Activated CD8-positive, alpha-beta memory T cell treated with anti-CD3 and anti-CD28 coated beads, Interleukin-2, amount 50 U/mL, for 1 hour (primary cell): ENCODE measurements around the gene CZIB.
"Not testable (repeated sequence)": the region's sequence is repeated elsewhere in the genome, so short reads cannot be mapped to it uniquely, and the experiment has no call there.

Experiments
- DNase-seq: peaks from one replicate; pipeline ENCODE4 v3.0.0-alpha.2; 2020; ENCODE audit errors: extremely low read depth

The CZIB gene

DNA sequence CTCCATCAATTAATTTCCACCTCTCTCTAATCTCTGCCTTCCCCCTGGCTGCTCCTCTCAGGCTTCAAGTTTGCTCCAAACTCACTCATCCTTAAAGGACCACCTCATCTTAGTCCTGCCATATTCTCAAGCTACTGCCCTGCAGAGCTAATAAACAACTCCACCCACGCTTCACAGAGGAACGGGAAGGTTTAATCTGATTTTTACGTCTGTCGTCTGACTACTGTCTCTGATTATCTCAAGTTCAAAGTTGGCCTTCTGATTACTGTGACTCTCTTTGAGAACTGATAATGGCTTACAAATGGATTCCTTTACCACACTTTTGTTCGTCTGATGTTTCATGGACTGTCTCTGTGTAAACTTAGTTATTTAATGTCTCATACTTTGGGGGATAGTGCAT lies 31.4 kb downstream of the CZIB start:
- DNase-seq, result no peak

- DNase-seq, result no peak
Observed at GRCh38 chr1:53188099-53188498, 32.3 kb downstream of the CZIB start.

DNA sequence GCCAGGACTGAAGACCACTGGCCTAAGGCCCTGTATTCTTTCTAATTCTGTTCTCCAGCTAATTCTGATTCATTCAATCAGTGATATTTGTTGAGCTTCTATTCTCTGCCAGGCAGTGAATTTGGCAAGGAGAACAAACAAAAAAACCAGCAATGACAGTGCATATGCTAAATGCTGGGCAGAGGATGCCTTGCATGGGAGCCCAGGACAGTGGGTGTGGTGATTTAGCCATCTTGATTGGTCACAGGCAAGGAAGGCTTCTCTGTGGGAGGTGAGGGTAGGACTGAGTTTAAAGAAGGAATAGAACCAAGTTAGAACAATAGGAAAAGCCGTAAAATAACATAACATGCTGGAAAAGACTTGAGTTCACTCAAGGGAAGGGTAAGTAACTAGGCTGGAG lies 33.0 kb downstream of the CZIB start:
- no peak for DNase-seq

DNA sequence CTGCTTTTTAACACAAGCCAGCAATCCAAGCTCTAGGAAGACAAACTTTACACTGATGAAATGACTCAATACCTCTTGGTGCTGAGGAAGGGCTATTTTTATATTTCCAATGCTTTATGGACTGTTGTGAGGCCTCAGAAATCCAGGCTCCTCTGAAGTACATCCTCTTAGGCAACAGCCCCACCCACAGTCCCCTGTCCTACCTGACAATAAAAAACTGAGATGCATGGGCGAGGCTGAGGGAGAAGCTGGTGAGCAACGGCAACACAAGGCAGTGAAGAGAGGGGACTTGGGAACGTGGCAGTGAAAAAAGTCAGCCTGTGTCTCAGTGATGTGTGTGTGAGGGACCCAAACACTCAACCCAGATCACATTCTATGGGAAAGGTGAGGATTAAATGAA lies 33.9 kb downstream of the CZIB start:
- no peak for DNase-seq

DNA sequence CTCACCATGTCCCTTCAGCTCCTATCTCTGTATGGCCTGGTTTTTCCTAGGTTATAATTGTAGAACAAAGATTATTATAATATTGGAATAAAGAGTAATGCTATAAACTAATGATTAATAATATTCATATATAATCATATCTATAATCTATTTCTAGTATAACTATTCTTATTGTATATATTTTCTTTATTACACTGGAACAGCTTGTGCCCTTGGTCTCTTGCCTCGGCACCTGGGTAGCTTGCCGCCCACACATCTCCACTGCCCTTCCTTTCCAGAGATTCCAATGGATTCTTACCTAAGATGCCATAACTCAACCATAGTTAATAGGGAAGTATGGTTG lies 34.5 kb downstream of the CZIB start:
- DNase-seq, result not testable (repeated sequence)

GRCh38 chr1:53183095-53183990 lies 37.1 kb downstream of the CZIB start:
- DNase-seq, result no peak

DNA sequence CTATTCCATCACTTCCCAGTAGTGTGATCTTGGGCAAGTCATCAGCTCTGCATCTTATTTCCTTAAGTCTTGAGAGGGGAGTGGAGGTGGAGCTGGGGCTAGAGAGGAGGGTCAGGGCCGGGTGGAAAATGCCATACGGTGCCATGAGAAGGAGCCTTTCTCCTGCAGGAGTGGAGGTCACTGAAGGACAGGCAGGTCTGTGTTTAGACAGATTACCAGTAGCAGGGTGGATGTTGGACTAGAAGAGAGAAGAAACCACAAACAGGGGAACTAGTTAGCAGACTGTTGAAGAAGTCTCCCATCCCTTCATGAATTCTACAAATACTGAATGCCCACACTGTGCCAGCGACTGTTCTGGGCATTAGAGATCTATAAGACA lies 37.7 kb downstream of the CZIB start:
- no peak for DNase-seq

- peak; percentile 26 for DNase-seq
Observed at GRCh38 chr1:53182111-53182593, 38.3 kb downstream of the CZIB start.

DNA sequence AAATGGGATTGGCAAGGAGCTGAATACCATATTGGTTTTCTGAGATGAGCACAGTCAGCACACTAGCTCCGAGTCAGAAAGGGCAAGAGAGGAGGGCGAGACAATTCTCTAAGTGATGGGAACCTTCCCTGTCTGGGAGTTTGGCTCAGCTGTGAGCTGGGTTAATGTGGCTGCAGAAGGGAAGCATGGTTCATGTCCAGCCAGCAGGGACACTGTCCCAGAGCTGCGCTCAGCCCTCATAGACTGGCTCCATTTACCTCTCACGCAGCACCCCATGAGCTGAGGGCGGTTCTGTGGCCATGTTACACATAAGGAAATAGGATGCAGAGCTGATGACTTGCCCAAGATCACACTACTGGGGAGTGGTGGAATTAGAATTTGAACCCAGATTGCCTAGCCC lies 39.5 kb downstream of the CZIB start:
- no peak for DNase-seq

GRCh38 chr1:53180226-53180625 lies 40.2 kb downstream of the CZIB start:
- no peak for DNase-seq

- no peak for DNase-seq
Observed at GRCh38 chr1:53176452-53177208, 43.8 kb downstream of the CZIB start.

DNA sequence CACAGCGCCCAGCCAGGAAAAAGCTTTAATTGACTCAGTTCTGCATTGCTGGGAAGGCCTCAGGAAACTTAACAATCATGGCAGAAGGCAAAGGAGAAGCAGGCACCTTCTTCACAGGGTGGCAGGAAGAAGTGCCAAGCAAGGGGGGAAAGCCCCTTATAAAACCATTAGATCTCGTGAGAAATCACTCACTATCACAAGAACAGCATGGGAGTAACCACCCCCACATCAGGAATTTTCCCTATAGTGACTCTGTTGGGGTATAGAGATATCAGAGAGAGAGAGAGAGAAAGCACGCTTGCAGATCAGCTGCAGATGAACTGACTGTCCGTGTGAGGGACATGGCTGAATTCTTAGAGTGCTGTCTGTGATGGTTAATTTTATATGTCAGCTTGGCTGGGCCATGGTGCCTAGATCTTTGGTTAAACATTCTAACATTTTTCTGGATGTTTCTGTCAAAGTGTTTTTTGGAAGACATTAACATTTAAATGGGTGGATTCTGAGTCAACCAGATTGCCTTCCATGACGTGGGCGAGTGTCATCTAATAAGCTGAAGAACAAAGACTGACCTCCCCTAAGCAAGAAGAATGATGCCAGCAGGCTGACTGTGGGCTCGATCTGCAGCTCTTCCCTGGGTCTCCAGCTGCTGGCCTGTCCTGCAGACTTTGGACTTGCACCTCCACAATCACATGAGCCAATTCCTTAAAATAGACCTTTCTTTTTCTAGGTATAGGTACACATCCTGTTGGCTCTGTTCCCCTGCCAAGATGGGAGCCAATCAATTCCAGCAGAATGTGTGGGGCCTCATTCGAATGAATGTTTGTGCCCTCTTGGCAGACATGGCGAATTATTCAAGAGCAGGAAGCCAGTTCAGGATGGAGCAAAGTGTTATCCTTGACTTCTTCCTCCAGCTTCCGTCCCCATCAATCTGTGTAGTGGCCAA lies 45.2 kb downstream of the CZIB start:
- DNase-seq, result no peak

GRCh38 chr1:53172426-53173128 lies 47.9 kb downstream of the CZIB start:
- no peak for DNase-seq

GRCh38 chr1:53166912-53167311 lies 53.5 kb downstream of the CZIB start:
- no peak for DNase-seq

DNA sequence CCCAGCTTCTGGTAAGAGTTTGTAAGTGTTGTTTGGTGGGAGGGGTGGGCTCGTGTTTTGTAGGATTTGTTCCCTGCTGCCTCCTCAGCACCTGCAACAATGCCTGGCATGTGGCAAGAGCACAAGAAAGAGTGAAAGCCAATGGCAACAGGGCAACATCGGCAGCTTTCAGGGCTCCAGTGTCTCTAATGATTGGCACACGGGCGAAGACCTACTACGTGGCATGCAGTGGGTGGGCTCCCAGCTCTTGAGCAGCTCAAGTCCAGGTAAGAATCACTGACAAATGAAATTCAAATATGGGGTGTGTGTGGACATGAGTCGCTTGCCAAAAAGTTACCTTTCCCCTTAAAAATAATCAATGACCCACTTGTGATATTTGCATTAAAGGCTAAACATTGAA lies 54.1 kb downstream of the CZIB start:
- no peak for DNase-seq

GRCh38 chr1:53165408-53165961 lies 54.9 kb downstream of the CZIB start:
- no peak for DNase-seq
